Testis (tissue), 2 donors: Measurements from ENCODE around the gene CALML6.

Experiments
- CTCF ChIP-seq, 3 experiments: fragments of 450-650 bp in 2 of 3; fragments of 200-600 bp in 1 of 3; sonication (generic) in 1 of 3; IDR thresholded peaks; one replicate each; pipeline ENCODE4 v1.5.1; 2016 to 2019; ENCODE audit warnings: antibody characterized with exemption in 3 of 3, mild to moderate bottlenecking in 2 of 3, moderate library complexity in 1 of 3
- POLR2A ChIP-seq: fragments of 450-650 bp; IDR thresholded peaks from one replicate; pipeline ENCODE4 v1.6.1; 2017; ENCODE audit warnings: antibody characterized with exemption, mild to moderate bottlenecking, moderate library complexity

- TF ChIP-seq CTCF (IDR thresholded peaks at IDR 0.05) = no peak
- no peak for TF ChIP-seq POLR2A
These were observed 3.6 kb upstream of the CALML6 start for GRCh38 chr1:1911350-1912041.
